HPDE6-E6E7 (cell line): Measurements from ENCODE around the gene HRH3.

ENCODE experiments used
- DNase-seq: peaks from one replicate; pipeline ENCODE4 v3.0.0; 2011; ENCODE audit warnings: missing footprints; ENCODE audit errors: extremely low spot score

HRH3 gene

DNA sequence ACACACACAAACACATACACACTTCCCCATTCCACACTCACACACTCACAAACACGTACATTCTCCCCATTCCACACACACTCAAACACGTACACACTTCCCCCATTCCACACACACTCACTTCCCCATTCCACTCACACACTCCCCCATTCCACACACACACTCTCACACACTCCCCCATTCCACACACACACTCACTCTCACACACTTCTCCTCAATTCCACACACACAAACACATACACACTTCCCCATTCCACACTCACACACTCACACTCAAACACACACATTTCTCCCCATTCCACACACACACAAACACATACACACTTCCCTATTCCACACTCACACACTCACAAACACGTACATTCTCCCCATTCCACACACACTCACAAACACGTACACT is 9.6 kb upstream of the HRH3 start:
- no peak for DNase-seq

GRCh38 chr20:62228982-62229545 is 9.0 kb upstream of the HRH3 start:
- DNase-seq = no peak

- DNase-seq = peak; percentile 51
Observed at GRCh38 chr20:62227977-62228958, 8.2 kb upstream of the HRH3 start.

DNA sequence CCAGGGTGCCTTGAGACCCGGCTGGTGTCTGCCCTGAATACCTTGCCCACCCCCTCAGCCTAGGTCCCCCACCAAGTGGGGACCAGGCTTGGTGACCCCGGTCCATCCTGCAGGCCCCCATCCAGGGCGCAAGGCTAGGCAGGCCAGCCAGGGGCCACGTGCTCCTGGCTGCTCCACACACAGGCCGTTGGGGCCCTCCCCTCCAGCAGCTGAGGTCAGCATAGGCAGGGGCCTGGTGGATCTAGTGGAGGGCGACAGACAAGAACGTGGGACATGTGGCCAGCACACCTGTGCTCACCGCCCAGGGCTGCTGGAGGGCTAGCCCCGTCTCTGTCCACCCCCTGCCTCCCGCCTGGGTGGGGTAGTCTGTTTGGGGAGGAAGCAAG is 7.5 kb upstream of the HRH3 start:
- DNase-seq = no peak

- no peak for DNase-seq
Observed at GRCh38 chr20:62226707-62227590, 6.9 kb upstream of the HRH3 start.

DNA sequence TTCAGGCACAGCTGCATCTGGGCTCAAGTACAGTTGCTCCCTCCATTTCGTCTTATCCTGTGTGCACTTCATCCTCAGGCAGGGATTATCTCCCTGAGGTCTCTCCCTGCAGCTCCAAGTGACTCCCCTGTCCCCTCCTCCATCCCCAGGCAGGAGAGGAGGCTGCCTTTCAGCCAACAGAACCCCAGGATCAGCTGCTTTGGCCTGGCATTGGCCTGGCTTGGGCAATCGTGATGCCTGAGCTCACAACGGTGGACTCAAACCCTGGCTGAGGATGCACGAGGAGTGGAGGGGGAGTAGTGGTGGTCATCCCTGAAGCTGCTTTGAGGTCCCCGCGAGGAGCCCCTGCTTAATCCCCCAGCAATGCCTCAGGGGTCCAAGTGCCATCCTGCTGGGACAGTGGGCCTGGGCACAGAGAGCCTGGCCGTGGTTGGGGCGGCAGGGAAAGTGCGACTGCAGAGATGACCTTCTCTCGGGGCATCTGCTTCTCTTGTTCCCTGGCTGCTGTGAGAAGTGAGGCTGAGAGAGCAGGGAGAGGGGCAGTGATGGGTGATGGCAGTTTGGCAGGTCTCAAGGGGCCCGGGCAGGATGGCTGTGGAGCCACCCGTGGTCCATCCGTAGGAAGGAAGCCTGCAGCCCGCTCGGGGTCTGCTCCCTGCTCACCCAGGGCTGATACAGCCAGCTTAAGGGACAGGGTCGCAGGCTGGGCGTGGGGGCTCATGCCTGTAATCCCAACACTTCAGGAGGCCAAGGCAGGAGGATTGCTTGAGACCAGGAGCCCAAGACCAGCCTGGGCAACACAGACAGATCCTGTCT is 6.0 kb upstream of the HRH3 start:
- no peak for DNase-seq

DNA sequence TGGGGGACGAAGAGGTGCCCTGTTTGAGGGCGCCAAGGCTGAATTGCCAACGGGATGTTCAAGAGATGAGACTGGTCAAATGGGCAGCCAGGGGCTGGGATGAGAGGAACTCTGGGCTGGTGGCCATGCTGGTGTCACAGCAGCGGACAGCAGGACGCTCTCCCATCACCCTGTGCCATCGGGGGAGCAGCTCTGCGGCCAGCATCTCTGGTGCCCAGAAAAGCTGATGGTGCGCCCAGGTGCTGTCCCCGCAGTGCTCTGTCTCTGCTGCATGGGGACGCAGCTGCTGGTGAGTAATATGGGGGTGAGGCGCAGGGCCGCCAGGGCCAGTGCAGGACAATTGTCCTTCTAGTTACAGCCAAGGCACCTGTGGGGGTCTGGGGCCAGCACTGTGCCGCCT is 4.9 kb upstream of the HRH3 start:
- no peak for DNase-seq

- DNase-seq = no peak
Observed at GRCh38 chr20:62224113-62224855, 4.2 kb upstream of the HRH3 start.

GRCh38 chr20:62223571-62223970 is 3.5 kb upstream of the HRH3 start:
- DNase-seq = no peak

GRCh38 chr20:62222972-62223371 is 2.9 kb upstream of the HRH3 start:
- DNase-seq = no peak

DNA sequence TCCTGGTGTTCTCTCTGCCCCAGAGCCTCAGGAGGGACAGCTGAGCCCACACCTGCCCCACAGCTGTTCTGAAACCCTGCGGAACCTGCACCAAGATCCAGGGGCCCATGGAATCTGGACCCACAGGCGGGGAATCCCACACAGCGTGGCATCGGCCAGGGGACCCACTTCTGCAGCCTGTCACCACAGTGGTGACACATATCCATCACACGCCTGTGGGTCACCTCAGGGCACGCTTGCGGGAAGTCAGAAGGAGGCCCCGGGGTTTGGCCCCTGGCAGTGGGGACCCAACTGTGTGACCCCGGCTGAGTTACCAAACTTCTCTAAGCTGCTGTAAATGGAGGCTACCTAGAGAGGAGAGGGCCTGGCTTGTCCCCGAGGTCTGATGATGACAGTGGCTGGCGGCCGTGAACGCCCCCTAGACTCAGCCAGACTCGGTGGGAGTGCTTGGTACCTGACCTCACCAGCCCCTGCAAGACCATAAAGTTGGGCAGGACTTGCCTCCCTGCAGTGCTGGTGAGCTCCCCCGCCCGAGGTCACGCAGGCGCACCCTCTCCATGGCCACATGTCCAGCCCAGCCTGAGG is 2.3 kb upstream of the HRH3 start:
- DNase-seq = no peak

- DNase-seq = no peak
Observed at GRCh38 chr20:62220666-62221568, 839 bp upstream of the HRH3 start.

DNA sequence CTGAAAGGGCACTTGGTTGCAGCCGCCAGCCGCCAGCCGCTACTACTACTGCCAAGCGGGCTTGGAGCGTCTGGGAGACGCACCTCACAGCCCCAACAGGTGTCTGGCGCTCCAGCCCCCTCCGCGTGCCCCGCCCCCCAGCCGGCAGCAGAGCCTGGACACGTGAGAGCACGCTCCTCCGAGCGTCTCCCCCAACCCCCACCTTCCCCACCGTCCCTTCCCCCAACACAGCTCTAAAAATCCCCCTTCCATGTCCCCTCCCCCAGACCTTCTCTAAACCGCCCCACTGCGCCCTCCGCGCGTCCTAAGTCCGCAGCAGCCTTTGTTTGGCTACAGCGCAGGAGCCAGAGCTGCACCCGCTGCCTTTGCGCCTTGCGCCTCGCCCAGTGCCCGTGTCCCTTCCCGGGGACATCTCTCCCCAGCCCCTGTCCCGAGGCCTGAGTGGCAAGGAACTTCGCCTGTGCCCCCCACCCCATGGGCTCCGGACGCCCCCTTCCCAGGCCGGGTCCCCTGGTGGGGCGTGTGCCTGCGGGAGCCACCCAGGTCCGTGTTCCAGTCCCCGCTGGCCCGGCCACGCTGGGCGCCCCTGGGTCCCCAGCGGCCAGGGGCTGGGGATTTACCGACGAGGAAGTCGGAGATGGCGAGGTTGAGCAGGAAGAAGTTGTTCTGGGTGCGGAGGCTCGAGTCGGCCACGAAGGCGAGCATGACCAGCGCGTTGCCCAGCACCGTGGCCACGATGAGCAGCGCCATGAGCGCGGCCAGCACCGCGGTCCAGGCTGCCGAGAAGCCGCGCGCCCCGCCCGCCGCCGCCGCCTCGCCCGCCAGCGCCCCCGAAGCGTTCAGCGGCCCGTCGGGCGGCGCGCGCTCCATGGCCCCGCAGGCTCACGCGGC is 732 bp downstream of the HRH3 start:
- DNase-seq = no peak

- DNase-seq = no peak
Observed at GRCh38 chr20:62217913-62218773, 1.9 kb downstream of the HRH3 start.

DNA sequence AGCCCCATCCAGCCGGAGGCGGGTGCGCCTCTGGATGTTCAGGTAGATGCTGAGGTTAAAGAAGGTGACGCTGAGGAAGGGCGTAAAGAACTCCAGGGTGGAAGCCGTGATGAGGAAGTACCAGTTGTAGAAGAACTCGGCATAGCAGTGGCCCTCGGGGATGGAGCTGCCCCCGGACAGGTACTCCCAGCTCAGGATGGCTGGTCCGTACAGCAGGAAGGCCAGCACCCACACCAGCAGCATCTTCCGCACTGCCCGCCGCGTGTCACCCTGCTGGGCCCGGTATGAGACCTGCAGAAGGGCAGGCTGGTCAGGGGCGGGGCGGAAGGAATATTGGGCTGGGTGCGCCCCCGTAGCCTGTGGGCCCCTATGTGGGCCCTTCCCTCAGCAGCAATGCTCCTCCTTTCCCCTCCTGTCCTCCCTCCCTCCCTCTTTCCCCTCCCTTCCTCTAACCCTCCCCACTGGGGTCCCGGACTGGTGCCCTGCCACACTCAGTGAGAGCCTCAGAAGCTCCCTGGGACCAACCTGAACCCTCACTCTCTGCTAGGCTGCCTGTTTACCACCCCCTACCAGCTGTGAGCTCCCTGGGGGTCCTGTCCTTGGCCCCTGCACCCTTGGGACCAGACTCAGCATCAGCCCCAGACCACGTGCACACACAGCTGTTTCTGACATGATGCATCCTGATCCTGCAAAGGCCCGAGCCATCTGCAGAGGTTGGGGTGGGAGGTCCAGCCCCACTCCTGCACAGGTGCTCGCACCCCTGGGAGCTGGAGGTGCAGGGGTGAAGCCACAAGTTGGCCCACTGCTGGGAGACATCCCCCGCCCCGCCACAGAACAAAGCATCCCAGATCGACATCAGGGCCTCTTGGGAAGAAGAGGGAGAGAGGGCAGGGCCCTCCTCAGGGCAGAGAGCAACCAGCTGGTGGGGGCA is 3.2 kb downstream of the HRH3 start:
- DNase-seq = no peak

DNA sequence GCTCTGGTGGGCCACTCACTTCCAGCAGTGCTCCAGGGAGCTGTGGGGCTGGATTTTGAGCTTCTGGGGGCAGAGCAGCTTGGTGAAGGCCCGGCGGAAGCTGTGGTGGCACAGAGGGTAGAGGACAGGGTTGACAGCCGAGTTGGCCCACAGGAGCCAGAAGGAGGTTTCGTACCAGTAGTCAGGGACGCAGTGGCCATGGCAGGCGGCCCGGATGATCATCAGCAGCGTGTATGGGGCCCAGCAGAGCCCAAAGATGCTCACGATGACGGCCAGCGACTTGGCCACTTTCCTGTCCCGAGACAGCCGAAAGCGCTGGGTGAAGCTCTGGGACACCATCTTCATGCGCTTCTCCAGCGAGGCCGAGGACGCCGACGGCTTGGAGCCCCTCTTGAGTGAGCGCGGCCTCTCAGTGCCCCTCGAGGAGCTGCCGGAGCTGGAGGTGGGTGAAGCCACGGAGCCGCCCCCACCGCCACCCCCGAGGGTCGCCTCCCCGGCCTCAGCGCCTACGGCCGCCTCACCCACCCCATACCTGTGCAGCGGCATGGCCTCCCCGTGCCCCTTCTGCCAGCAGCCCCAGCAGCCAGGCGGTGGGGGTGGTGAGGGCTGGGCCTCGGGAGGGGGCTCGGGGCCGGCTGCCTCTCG is 4.0 kb downstream of the HRH3 start:
- no peak for DNase-seq
